ACHN (cell line): ENCODE measurements around the gene FAM222B.
"Not testable (repeated sequence)": the region's sequence is repeated elsewhere in the genome, so short reads cannot be mapped to it uniquely, and the experiment has no call there.

ENCODE experiments used
- DNase-seq: peaks from one replicate; pipeline ENCODE4 v3.0.0-alpha.2; 2015
- in situ Hi-C: cut with HindIII; loops from 2 replicates; pipeline ENCODE4 v1.10.0; 2017; ENCODE audit warnings: low sequenced_read_pairs, low pct_ligation_motif_present, low pct_unique_long_range_greater_than_20kb

FAM222B gene

DNA sequence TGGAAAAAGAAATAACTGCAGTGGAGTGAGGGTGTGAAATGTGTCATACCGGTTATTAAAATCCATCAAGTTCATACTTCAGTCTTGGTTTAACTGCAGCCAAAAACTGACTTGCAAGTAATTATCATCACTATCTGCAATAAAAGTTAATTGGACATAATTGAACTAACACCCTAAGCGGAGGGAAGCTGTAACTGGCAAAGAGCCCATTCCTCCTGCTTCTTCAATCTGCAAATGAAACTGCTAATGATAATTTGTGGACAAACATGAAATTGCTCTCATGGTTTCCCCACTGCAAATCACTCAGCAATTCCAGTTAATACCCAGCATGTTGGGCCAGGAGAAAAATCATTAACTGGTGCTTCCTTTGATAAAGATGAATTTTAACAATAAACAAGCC lies 46.5 kb downstream of the FAM222B start:
- no peak for DNase-seq
- in situ Hi-C loops, result no loop called here

DNA sequence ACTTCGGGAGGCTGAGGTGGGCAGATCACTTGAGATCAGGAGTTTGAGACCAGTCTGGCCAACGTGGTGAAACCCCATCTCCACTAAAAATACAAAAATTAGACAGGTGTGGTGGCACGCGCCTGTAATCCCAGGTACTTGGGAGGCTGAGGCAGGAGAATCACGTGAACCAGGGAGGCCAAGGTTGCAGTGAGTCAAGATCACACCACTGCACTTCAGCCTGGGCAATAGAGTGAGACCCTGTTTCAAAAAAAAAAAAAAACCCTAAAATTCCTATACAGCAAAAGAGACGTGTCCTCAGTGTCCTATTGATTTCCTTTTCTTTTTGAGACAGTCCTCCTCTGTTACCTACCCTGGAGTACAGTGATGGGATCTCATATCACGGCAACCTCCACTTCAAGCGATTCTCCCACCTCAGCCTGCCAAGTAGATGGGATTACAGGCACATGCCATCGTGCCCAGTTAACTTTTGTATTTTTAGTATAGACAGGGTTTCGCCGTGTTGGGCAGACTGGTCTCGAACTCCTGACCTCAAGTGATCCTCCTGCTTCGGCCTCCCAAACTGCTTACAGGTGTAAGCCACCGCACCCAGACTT lies 47.6 kb downstream of the FAM222B start:
- DNase-seq, in situ Hi-C loops: not testable (repeated sequence)

DNA sequence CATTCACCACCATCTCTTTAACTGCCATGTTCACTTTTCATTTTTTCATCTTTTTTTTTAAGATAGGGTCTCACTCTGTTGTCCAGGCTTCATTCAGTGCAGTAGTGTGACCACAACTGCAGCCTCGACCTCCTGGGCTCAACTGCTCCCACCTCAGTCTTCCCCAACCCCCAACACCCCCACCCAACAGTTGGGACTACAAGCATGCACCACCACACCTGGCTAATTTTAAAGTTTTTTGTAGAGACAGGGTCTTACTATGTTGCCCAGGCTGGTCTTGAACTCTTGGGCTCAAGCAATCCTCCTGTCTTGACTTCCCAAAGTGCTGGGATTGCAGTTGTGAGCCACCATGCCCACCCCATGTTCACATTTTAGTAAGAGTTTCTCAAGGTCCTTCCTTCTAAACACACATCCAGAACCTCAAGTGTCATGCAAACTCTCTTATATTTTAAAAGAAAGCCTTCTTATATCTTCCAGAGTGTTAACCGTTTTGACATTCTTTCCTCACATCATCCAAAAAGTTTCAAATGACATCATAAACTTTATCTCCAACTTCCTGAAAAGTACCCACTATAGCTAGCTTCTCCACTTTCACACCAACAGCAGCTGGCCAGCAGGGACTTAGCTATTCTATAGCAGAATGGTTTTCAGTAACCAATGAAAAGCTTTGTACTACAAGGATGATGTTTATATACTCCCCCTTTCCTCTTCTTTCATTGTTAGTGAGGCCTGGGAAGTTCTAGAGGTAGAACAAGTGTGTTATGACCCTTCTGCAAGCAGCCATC lies 49.5 kb downstream of the FAM222B start:
- DNase-seq, result no peak
- in situ Hi-C loops, result no loop called here

- DNase-seq, result no peak
- in situ Hi-C loops, result no loop called here
Measured at GRCh38 chr17:28788100-28788499, 54.5 kb downstream of the FAM222B start.

GRCh38 chr17:28783161-28783560 lies 59.4 kb downstream of the FAM222B start:
- no peak for DNase-seq
- in situ Hi-C loops, result no loop called here

GRCh38 chr17:28779601-28780000 lies 63.0 kb downstream of the FAM222B start:
- DNase-seq, in situ Hi-C loops: not testable (repeated sequence)

DNA sequence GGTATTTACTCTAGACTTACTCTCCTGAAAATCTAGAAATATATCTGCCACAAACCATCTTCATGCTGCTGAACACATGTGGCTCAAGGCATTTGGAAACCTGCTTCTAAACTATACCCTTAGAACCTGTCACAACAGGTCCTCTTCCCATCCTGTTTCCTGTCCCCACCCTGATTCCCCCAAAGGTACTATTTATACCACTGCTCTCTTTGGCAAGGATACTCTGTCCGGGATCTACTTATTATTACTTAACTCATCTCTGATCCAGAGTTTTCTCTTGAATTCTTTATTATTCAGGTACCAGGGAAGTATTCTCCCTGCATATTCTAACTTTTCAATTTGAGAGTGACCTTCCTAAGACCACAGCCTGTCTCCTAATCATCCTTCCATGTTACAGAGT lies 65.4 kb downstream of the FAM222B start:
- in situ Hi-C loops, result no loop called here
- no peak for DNase-seq

DNA sequence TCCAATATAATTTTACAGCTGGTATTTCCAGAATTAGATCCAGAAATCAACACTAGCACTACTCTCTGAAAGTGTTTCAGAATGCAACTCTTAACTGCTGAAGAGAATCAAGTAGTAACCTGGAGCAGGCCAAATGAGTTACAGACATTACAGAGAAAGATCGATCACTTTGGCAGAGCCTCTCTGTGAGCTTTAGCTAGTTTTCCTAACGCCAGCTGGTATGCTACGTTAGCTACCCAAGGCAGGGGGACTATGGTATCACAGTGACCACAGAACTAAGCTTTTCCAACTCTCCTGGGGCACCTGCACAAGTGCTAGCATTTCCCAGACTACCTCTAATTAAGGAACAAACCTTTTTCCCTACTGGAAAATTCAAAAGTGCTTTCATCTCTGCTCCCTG lies 68.4 kb downstream of the FAM222B start:
- in situ Hi-C loops, result no loop called here
- no peak for DNase-seq

GRCh38 chr17:28773736-28774135 lies 68.9 kb downstream of the FAM222B start:
- in situ Hi-C loops, result no loop called here
- no peak for DNase-seq

- no peak for DNase-seq
- in situ Hi-C loops, result no loop called here
Measured at GRCh38 chr17:28765038-28765437, 77.6 kb downstream of the FAM222B start.

DNA sequence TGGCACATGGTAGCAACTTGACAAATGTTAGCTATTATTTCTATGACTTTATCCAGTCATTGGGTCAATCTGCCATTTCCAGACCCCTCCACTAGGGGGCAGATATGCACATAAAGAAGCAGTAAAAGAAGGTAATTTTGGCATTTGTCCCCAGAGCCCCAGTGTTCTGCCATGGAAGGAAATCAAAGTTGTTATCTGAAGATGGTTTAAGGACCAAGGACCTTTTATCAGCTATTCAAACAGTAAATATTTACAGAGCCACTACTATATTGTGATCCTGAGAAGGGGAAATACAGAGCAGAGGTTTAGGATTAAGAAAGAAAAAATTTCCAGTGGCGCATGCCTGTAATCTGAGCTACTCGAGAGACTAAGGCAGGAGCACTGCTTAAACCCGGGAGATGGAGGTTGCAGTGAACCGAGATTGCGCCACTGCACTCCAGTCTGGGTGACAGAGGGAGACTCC lies 78.8 kb downstream of the FAM222B start:
- DNase-seq, result peak; percentile 83
- in situ Hi-C loops, result no loop called here

DNA sequence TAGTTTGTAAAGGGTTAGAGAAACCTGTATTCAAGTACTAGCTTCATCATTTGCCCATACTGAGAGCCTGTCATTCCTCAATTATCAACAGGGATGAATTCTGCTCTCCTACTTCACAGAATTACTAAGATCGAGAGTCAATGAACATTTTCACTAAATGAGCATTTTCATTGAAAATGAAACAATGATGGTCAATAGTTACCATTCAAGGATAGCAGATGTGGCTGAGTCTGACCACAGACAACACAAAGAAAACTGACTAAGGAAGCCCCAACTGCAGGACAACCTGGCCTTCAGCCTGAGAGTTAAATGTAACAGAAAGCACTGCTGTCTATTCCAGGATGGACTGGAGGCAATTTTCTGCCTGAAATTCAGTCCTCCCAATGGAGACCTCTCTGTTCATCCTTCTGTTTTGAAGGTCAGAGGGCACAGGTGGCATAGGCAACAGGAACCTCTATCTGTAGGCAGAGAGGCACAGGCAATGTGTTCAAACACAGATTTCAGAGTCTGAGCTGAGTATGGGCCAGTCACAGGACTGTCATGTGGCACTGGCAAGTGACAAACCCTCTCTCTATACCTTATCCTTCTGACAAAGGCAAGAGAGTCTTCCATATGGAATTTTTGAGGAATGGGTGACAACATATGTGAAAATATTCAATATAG lies 79.3 kb downstream of the FAM222B start:
- DNase-seq, result no peak
- in situ Hi-C loops, result no loop called here

DNA sequence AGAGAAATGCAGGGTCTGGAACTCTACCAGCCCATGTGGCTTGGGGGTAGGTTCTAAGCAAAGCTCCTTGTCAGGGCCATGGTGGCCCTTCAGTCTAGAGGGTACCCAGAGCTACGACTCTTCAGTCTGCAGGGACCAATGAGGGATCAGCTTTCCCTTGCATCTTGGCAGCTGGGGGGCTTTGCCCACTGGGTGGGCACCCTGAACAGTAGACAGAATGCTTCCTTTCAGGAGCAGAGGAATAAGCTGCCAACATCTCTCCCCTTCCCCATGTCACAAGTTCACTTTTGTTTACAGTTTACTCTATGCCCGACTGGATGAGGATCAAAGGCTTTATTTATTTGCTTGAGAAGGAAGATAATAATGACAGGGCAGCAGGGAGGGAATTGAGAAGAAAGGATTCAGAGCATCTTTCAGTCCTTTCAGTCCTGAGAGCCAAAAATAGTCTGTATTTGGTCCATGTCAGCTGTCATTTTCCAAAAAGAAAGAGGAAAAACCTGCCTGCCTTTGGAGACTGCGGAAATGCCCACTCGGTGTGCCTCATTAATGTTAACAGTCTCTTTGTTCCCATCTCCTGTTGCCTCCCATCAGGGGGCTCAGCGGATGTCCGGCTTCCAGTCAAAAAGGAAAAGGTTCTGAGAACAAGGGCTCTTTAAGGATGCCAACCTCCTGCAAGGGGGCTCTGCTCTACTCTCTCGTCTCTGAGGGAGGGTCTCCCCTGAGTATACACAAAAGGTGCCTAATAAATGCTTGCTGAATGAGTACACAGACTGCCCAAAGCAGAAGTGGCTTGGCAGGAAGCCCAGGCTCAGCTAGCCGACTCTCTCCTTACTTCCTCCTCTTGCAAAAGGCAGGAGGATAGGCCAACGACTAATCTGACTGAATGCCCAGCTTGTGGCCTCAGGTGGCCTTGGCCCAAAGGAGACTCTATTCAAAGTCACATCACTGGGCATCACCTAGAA lies 81.7 kb downstream of the FAM222B start:
- no peak for DNase-seq
- in situ Hi-C loops, result no loop called here

- in situ Hi-C loops, result no loop called here
- DNase-seq, result no peak
Measured at GRCh38 chr17:28759256-28759865, 83.2 kb downstream of the FAM222B start.

GRCh38 chr17:28758411-28759121 lies 84.0 kb downstream of the FAM222B start:
- no peak for DNase-seq
- in situ Hi-C loops, result no loop called here

- DNase-seq, result no peak
- in situ Hi-C loops, result no loop called here
Measured at GRCh38 chr17:28756049-28756804, 86.4 kb downstream of the FAM222B start.

GRCh38 chr17:28755486-28755885 lies 87.1 kb downstream of the FAM222B start:
- in situ Hi-C loops, result no loop called here
- DNase-seq, result peak; percentile 54
